Lower leg skin (tissue), 3 donors: ENCODE measurements around the gene NTM.

ENCODE experiments used
- CTCF ChIP-seq, 3 donors: fragments of 450-650 bp; IDR thresholded peaks; one replicate each; pipeline ENCODE4 v1.5.1; 2016; ENCODE audit warnings: antibody characterized with exemption in 3 of 3, mild to moderate bottlenecking in 3 of 3, moderate library complexity in 2 of 3
- POLR2A ChIP-seq, 2 donors: fragments of 450-650 bp; IDR thresholded peaks; one replicate each; pipeline ENCODE4 v1.6.1; 2016 to 2017; ENCODE audit warnings: antibody characterized with exemption in 2 of 2, mild to moderate bottlenecking in 1 of 2, moderate library complexity in 1 of 2

GRCh38 chr11:131689049-131689925, 318.9 kb downstream of the NTM start:
- no peak for TF ChIP-seq POLR2A (IDR thresholded peaks at IDR 0.05)
- TF ChIP-seq CTCF (IDR thresholded peaks at IDR 0.05) = no peak
